Chondrocyte (in vitro differentiated cells): ENCODE results near the gene DYNLT2. TPM values are rescaled to one million over a fixed set of nuclear protein-coding genes. Genes with fewer than 3 reads are reported as not detected.

Source experiments
- DNase-seq: peaks from one replicate; pipeline ENCODE4 v3.0.0; 2021; ENCODE audit warnings: mixed read lengths, low spot score
- H3K27ac Mint-ChIP-seq: one replicate; pipeline ENCODE4 v1.8.0; 2021; ENCODE audit warnings: mild to moderate bottlenecking, moderate library complexity, mixed read lengths; ENCODE audit not compliant: unreplicated experiment
- H3K27me3 Mint-ChIP-seq: 2 replicates; pipeline ENCODE4 v1.8.0; 2021; ENCODE audit warnings: low read depth, mixed read lengths
- H3K36me3 Mint-ChIP-seq: 2 replicates; pipeline ENCODE4 v1.8.0; 2021; ENCODE audit warnings: low read depth, mixed read lengths
- H3K4me1 Mint-ChIP-seq: 2 replicates; pipeline ENCODE4 v1.8.0; 2021; ENCODE audit warnings: low read depth, mild to moderate bottlenecking, mixed read lengths
- H3K4me3 Mint-ChIP-seq: one replicate; pipeline ENCODE4 v1.8.0; 2021; ENCODE audit warnings: mild to moderate bottlenecking, moderate library complexity, mixed read lengths; ENCODE audit not compliant: unreplicated experiment
- H3K9me3 Mint-ChIP-seq: 2 replicates; pipeline ENCODE4 v1.8.0; 2021; ENCODE audit warnings: low read depth, mixed read lengths
- total RNA-seq: library from RNA; stranded (reverse); gene quantifications from 3 replicates; pipeline ENCODE4 v1.2.1, GENCODE V29; 2021
- TF ChIP-seq, protein P1 (sequence below): fragments of 200-600 bp; sonication (generic); IDR thresholded peaks from 2 replicates; pipeline ENCODE4 v1.5.0; 2021; ENCODE audit warnings: antibody characterized with exemption, mild to moderate bottlenecking, moderate library complexity

The DYNLT2 gene
- total RNA-seq, 1 donor from 2014 or later = 0.85 TPM

DNA sequence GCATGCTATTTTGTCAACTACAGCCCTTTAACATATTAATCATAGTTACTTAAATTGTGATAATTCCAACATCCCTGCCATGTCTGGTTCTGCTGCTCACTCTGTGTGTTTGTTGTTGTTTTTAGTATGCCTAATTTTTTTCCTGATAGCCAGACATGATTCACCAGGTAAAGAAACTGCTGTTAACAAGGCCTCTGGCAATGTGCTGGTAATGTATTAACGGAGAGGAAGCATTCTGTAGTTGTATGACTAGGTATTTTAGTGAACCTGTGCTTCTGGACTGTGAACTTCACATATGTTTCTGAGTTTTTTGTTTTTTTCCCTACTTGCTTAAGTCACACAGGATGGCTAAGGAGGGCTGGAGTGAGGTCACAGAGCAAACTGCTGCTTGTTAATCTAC lies 4.8 kb downstream of the DYNLT2 start:
- H3K4me1 Mint-ChIP-seq = peaks cover 15% of the 10 kb centered on the region
- H3K4me3 Mint-ChIP-seq = no peak overlapping the region
- H3K36me3 Mint-ChIP-seq = peaks cover 6% of the 10 kb centered on the region
- H3K27ac Mint-ChIP-seq = no peak overlapping the region
- no peaks in the 10 kb centered on the region for H3K27me3 Mint-ChIP-seq
- H3K9me3 Mint-ChIP-seq = peaks cover 21% of the 10 kb centered on the region
- TF ChIP-seq, protein P1, sequence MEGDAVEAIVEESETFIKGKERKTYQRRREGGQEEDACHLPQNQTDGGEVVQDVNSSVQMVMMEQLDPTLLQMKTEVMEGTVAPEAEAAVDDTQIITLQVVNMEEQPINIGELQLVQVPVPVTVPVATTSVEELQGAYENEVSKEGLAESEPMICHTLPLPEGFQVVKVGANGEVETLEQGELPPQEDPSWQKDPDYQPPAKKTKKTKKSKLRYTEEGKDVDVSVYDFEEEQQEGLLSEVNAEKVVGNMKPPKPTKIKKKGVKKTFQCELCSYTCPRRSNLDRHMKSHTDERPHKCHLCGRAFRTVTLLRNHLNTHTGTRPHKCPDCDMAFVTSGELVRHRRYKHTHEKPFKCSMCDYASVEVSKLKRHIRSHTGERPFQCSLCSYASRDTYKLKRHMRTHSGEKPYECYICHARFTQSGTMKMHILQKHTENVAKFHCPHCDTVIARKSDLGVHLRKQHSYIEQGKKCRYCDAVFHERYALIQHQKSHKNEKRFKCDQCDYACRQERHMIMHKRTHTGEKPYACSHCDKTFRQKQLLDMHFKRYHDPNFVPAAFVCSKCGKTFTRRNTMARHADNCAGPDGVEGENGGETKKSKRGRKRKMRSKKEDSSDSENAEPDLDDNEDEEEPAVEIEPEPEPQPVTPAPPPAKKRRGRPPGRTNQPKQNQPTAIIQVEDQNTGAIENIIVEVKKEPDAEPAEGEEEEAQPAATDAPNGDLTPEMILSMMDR = no peak
- no peak for DNase-seq

DNA sequence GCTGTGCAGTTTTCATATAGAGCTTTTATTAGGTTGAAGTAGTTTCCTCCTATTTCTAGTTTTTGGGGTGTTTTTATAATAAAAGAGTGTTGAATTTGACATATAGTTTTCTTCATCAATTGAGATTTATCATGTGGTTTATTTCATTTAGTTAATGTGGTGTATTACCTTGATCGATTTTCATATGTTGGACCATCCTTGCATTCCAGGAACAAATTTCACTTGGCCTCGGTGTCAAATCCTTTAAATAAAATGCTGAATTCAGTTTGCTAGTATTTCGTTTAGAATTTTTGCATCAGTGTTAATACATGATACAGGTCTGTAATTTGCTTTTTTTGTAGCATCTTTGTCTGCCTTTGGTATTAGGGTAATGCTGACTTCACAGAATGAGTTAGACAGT lies 6.0 kb downstream of the DYNLT2 start:
- Mint-ChIP-seq H3K4me3 (no peak overlapping the region), H3K36me3 (peaks cover 6% of the 10 kb centered on the region), H3K27ac (no peak overlapping the region), H3K9me3 (peaks cover 21% of the 10 kb centered on the region), H3K4me1 (peaks cover 6% of the 10 kb centered on the region), H3K27me3 (no peaks in the 10 kb centered on the region)
- TF ChIP-seq, protein P1 = no peak
- DNase-seq = no peak

DNA sequence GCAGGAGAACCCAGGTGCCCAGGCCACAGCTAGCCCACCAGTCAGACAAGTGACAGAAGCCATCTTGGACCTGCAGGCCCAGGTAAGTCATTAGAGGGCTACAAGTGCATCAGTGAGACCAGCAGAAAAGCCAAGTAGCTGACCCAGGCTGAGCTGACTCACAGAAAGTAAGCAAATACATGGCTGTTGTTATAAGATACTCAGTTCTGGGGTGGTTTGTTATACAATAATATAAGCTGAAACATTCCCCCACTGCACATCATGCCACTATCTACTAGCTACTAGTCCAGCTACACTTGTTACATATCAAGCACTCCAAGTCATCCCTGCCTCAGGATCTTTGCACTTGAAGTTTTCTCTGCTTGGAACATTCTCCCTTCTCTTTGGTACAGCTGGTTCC lies 10.0 kb downstream of the DYNLT2 start:
- peaks cover 2% of the 10 kb centered on the region for H3K27me3 Mint-ChIP-seq
- DNase-seq = no peak
- H3K4me1 Mint-ChIP-seq = no peaks in the 10 kb centered on the region
- no peak overlapping the region for H3K4me3 Mint-ChIP-seq
- TF ChIP-seq, protein P1 = no peak
- H3K27ac Mint-ChIP-seq = no peak overlapping the region
- peaks cover 12% of the 10 kb centered on the region for H3K9me3 Mint-ChIP-seq
- H3K36me3 Mint-ChIP-seq = peaks cover 5% of the 10 kb centered on the region

- H3K27me3 Mint-ChIP-seq = peaks cover 19% of the 10 kb centered on the region
- no peak overlapping the region for H3K27ac Mint-ChIP-seq
- TF ChIP-seq, protein P1 = no peak
- H3K4me3 Mint-ChIP-seq = no peak overlapping the region
- no peaks in the 10 kb centered on the region for H3K4me1 Mint-ChIP-seq
- no peak for DNase-seq
- H3K9me3 Mint-ChIP-seq = no peaks in the 10 kb centered on the region
- H3K36me3 Mint-ChIP-seq = peaks cover 6% of the 10 kb centered on the region
These were observed 12.3 kb downstream of the DYNLT2 start for GRCh38 chr6:169738976-169739529.

DNA sequence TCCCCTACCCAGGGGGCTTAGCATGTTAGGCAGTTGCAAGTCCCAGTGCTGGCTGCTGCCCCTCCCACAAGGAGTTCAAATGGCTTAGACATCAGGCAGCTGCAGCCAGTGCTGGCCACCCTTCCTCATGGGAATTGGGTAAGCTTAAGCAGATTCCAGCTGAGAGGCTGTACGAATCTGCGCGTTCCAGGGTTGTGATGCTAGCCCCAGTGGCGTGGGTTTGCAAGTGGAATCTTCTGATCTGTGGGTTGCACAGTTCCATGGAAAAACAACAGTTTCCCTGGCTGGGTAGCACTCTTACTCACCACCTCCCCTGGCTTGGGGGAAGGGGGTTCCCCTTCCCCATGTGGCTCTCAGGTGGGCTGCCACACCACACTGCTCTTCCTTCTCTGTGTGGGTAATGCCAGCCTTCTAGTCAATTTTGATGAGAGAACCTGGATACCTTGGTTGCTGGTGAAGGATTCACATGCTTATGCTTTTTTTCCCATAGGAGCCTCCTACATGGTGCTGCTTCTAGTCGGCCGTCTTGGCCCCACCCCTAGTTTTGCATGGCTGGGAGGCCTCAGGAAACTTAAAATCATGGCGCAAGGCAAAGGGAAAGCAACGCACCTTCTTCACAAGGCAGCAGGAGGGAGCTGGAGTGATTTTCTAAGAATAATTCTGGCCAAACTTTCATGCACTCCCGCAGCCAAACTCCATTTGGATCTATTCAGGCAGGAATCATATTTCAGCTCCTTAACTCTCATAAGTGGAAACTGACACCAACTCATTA lies 13.0 kb downstream of the DYNLT2 start:
- Mint-ChIP-seq H3K27ac (no peak overlapping the region), H3K9me3 (no peaks in the 10 kb centered on the region), H3K4me3 (no peak overlapping the region), H3K4me1 (no peaks in the 10 kb centered on the region), H3K27me3 (peaks cover 21% of the 10 kb centered on the region), H3K36me3 (peaks cover 6% of the 10 kb centered on the region)
- no peak for DNase-seq
- TF ChIP-seq, protein P1 = no peak
